ENCODE measurements around the gene KLLN. TPM values are rescaled to one million over a fixed set of nuclear protein-coding genes. Genes with fewer than 3 reads are reported as not detected.

Gene KLLN
- total and polyA plus RNA-seq, 2 of the 13 experiments (the other 11 are each of a cell fraction or from before 2014, with no cell fraction given), result 0.08 to 0.44 TPM

- TF ChIP-seq PAXIP1 (CRISPR knock-in tag; conservative IDR thresholded peaks at IDR 0.05) (peak; percentile 42; the same call in 1 of the 2 replicates), ZBTB37 (CRISPR knock-in tag; IDR thresholded peaks at IDR 0.05) (no peak), SCMH1 (CRISPR knock-in tag; IDR thresholded peaks at IDR 0.05; ENCODE audit: borderline replicate concordance) (no peak), ZNF790 (CRISPR knock-in tag; IDR thresholded peaks at IDR 0.05; ENCODE audit: borderline replicate concordance) (no peak), ARID5B (CRISPR knock-in tag; IDR thresholded peaks at IDR 0.05) (peak; percentile 72), KLF15 (CRISPR knock-in tag; IDR thresholded peaks at IDR 0.05; ENCODE audit: borderline replicate concordance) (no peak), SP2 (CRISPR knock-in tag; IDR thresholded peaks at IDR 0.05) (no peak), NCOA2 (CRISPR knock-in tag; IDR thresholded peaks at IDR 0.05) (peak; percentile 59; the same call in 1 of the 2 replicates), TARDBP (CRISPR knock-in tag; IDR thresholded peaks at IDR 0.05) (peak; percentile 93), CHD2 (IDR thresholded peaks at IDR 0.05; ENCODE audit: low read depth, low read length) (peak; percentile 88), NBN (conservative IDR thresholded peaks at IDR 0.05) (no peak), AGO2 (optimal IDR thresholded peaks at IDR 0.05; ENCODE audit: low read depth, low read length) (no peak), ETV6 (CRISPR knock-in tag; conservative IDR thresholded peaks at IDR 0.05) (0 out of 2 replicates have a peak, but pooled peaks have one; percentile 54), POGZ (CRISPR knock-in tag; IDR thresholded peaks at IDR 0.05) (peak; percentile 92), ZNF20 (CRISPR knock-in tag; IDR thresholded peaks at IDR 0.05) (no peak)
Measured at GRCh38 chr10:87863053-87863943, at the start of gene KLLN, which contains the start of gene PTEN (continued).

Measured in HepG2 (cell line).